ENCODE data around the gene LRRC41.
"Not testable (repeated sequence)": the region's sequence is repeated elsewhere in the genome, so short reads cannot be mapped to it uniquely, and the experiment has no call there.

DNA sequence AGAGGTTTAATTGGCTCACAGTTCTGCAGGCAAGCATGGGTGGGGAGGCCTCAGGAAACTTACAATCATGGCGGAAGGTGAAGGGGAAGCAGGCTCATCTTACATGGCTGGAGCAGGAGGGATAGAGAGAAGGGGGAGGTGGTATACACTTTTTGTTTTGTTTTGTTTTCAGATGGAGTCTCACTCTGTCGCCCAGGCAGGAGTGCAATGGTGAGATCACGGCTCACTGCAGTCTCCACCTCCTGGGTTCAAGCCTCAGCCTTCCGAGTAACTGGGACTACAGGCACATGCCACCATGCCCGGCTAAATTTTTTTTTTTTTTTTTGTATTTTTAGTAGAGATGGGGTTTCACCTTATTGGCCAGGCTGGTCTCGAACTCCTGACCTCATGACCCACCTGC is 18.8 kb upstream of the LRRC41 start:
- TF ChIP-seq, protein P1, sequence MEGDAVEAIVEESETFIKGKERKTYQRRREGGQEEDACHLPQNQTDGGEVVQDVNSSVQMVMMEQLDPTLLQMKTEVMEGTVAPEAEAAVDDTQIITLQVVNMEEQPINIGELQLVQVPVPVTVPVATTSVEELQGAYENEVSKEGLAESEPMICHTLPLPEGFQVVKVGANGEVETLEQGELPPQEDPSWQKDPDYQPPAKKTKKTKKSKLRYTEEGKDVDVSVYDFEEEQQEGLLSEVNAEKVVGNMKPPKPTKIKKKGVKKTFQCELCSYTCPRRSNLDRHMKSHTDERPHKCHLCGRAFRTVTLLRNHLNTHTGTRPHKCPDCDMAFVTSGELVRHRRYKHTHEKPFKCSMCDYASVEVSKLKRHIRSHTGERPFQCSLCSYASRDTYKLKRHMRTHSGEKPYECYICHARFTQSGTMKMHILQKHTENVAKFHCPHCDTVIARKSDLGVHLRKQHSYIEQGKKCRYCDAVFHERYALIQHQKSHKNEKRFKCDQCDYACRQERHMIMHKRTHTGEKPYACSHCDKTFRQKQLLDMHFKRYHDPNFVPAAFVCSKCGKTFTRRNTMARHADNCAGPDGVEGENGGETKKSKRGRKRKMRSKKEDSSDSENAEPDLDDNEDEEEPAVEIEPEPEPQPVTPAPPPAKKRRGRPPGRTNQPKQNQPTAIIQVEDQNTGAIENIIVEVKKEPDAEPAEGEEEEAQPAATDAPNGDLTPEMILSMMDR (IDR thresholded peaks at IDR 0.05), result not testable (repeated sequence)
- TF ChIP-seq POLR2A (IDR thresholded peaks at IDR 0.05), result not testable (repeated sequence)
